ENCODE data around the gene CCR2.

CCR2 gene

GRCh38 chr3:46405301-46406019 is 51.5 kb downstream of the CCR2 start:
- no peak for DNase-seq (ENCODE audit: low read depth)

- DNase-seq (ENCODE audit: low read depth), result no peak
Observed at GRCh38 chr3:46406443-46406787, 52.5 kb downstream of the CCR2 start.

GRCh38 chr3:46406788-46407611 is 53.1 kb downstream of the CCR2 start, which contains the start of the genes CCR5AS and CCRL2:
CCR5AS (minus strand) TSS chr3:46407066.
CCRL2 (plus strand) TSS chr3:46407259; CDS start chr3:46408080, 821 bp downstream.
- DNase-seq (ENCODE audit: low read depth), result peak; percentile 17

- no peak for DNase-seq (ENCODE audit: low read depth)
Observed at GRCh38 chr3:46407970-46408369, 54.1 kb downstream of the CCR2 start.

- DNase-seq (ENCODE audit: low read depth), result no peak
Observed at GRCh38 chr3:46408853-46409252, 54.9 kb downstream of the CCR2 start.

GRCh38 chr3:46409739-46410489 is 56.0 kb downstream of the CCR2 start:
- no peak for DNase-seq (ENCODE audit: low read depth)
